HepG2 (cell line): ENCODE results near the gene TTLL11. TPM values are rescaled to one million over a fixed set of nuclear protein-coding genes. Genes with fewer than 3 reads are reported as not detected.

Experiments
- AKAP8 ChIP-seq: sonication (generic); formaldehyde crosslinking; IDR thresholded peaks from 2 replicates; pipeline ENCODE4 v1.5.1; 2020; ENCODE audit warnings: mild to moderate bottlenecking, missing genetic modification reagents
- HOXA5 ChIP-seq: sonication (generic); formaldehyde crosslinking; IDR thresholded peaks from 2 replicates; pipeline ENCODE4 v1.4.0; 2020; ENCODE audit warnings: missing genetic modification reagents
- KAT8 ChIP-seq: IDR thresholded peaks from 2 replicates; pipeline ENCODE4 v1.6.1; 2016; ENCODE audit warnings: missing genetic modification reagents, missing compliant biosample characterization
- MEIS1 ChIP-seq: sonication (generic); formaldehyde crosslinking; IDR thresholded peaks from 2 replicates; pipeline ENCODE4 v1.9.0; 2021; ENCODE audit warnings: mild to moderate bottlenecking, missing genetic modification reagents, moderate library complexity, borderline replicate concordance
- PTBP1 ChIP-seq: fragments of 200-400 bp; formaldehyde crosslinking; IDR thresholded peaks from 2 replicates; pipeline ENCODE4 v1.6.1; 2018; ENCODE audit warnings: low read length, low read depth; ENCODE audit not compliant: poor library complexity, severe bottlenecking
- RBAK ChIP-seq: sonication (generic); formaldehyde crosslinking; IDR thresholded peaks from 2 replicates; pipeline ENCODE4 v1.5.1; 2020; ENCODE audit warnings: mild to moderate bottlenecking, missing genetic modification reagents
- RCOR2 ChIP-seq: IDR thresholded peaks from 2 replicates; pipeline ENCODE4 v1.6.1; 2016; ENCODE audit warnings: missing biosample characterization, missing genetic modification reagents
- SMARCC2 ChIP-seq: fragments of 450-650 bp; IDR thresholded peaks from 2 replicates; pipeline ENCODE4 v1.6.1; 2017; ENCODE audit warnings: antibody characterized with exemption, mild to moderate bottlenecking
- TFDP2 ChIP-seq: sonication (generic); formaldehyde crosslinking; IDR thresholded peaks from 2 replicates; pipeline ENCODE4 v1.4.0; 2020; ENCODE audit warnings: missing genetic modification reagents
- TGIF2 ChIP-seq: IDR thresholded peaks from 2 replicates; pipeline ENCODE4 v1.6.1; 2016; ENCODE audit warnings: control low read depth, missing compliant biosample characterization
- ZNF101 ChIP-seq: sonication (generic); formaldehyde crosslinking; IDR thresholded peaks from 2 replicates; pipeline ENCODE4 v1.4.0; 2020; ENCODE audit warnings: mild to moderate bottlenecking, low read depth, missing genetic modification reagents, borderline replicate concordance
- ZNF224 ChIP-seq: sonication (generic); formaldehyde crosslinking; IDR thresholded peaks from 2 replicates; pipeline ENCODE4 v1.5.0; 2020; ENCODE audit warnings: mild to moderate bottlenecking, missing genetic modification reagents
- ZNF326 ChIP-seq: sonication (generic); formaldehyde crosslinking; IDR thresholded peaks from 2 replicates; pipeline ENCODE4 v1.4.0; 2020; ENCODE audit warnings: missing genetic modification reagents, borderline replicate concordance
- ZNF333 ChIP-seq: sonication (generic); formaldehyde crosslinking; IDR thresholded peaks from 2 replicates; pipeline ENCODE4 v1.4.0; 2020; ENCODE audit warnings: mild to moderate bottlenecking, missing genetic modification reagents, borderline replicate concordance
- ZNF644 ChIP-seq: IDR thresholded peaks from 2 replicates; pipeline ENCODE4 v1.6.1; 2016; ENCODE audit warnings: low read depth
- ZNF83 ChIP-seq: sonication (generic); formaldehyde crosslinking; IDR thresholded peaks from 2 replicates; pipeline ENCODE4 v1.4.0; 2020; ENCODE audit warnings: missing genetic modification reagents, mild to moderate bottlenecking, borderline replicate concordance
- ZSCAN29 ChIP-seq: sonication (generic); formaldehyde crosslinking; conservative IDR thresholded peaks from 2 replicates; pipeline ENCODE4 v1.4.0; 2020; ENCODE audit warnings: mild to moderate bottlenecking, missing genetic modification reagents
- ZSCAN31 ChIP-seq: sonication (generic); formaldehyde crosslinking; IDR thresholded peaks from 2 replicates; pipeline ENCODE4 v1.5.0; 2020; ENCODE audit warnings: low read depth, mild to moderate bottlenecking, missing genetic modification reagents
- polyA plus RNA-seq, 8 experiments: library from polyadenylated mRNA; depleted of rRNA in 3 of 8; stranded (reverse) in 7 of 8; unstranded in 1 of 8; fragments of >200 nt; fragmentation: Illumina TruSeq in 4 of 8; extraction: Trizol in 4 of 8; gene quantifications; 2 replicates each; pipeline versions ENCODE4 v1.2.1 to v1.2.3, GENCODE V29; 2011 to 2016; ENCODE audit warnings: low read depth in 4 of 8, missing spikeins in 1 of 8, mixed read lengths in 1 of 8; ENCODE audit not compliant: insufficient read depth in 1 of 8
- total RNA-seq, 5 experiments: library from RNA; depleted of rRNA; stranded (reverse); fragments of >200 nt; fragmentation: Illumina TruSeq; extraction: Trizol; gene quantifications; 2 replicates each; pipeline ENCODE4 v1.2.3, GENCODE V29; 2016; ENCODE audit warnings: low read depth in 1 of 5
- TF ChIP-seq, protein P1 (sequence below): sonication (generic); formaldehyde crosslinking; IDR thresholded peaks from 2 replicates; pipeline ENCODE4 v1.5.0; 2020; ENCODE audit warnings: missing genetic modification reagents, mild to moderate bottlenecking, borderline replicate concordance

TTLL11 gene
- total and polyA plus RNA-seq, 2 of the 13 experiments (the other 11 are each of a cell fraction or from before 2014, with no cell fraction given) = 4.5 to 5.2 TPM

GRCh38 chr9:121990600-121991306 is 102.4 kb downstream of the TTLL11 start (continued):
- no peak for TF ChIP-seq ZNF224 (CRISPR knock-in tag)
- TF ChIP-seq ZNF333 (CRISPR knock-in tag) = no peak
- TF ChIP-seq ZSCAN29 (CRISPR knock-in tag) = peak; percentile 71; the same call in 1 of the 2 replicates
- no peak for TF ChIP-seq ZNF101 (CRISPR knock-in tag)
- TF ChIP-seq RCOR2 (CRISPR knock-in tag) = no peak; the same call in 1 of the 2 replicates
- no peak for TF ChIP-seq RBAK (CRISPR knock-in tag)
- TF ChIP-seq HOXA5 (CRISPR knock-in tag) = peak; percentile 64; the same call in 1 of the 2 replicates
- TF ChIP-seq ZSCAN31 (CRISPR knock-in tag) = no peak
- TF ChIP-seq PTBP1 = no peak
- TF ChIP-seq, protein P1, sequence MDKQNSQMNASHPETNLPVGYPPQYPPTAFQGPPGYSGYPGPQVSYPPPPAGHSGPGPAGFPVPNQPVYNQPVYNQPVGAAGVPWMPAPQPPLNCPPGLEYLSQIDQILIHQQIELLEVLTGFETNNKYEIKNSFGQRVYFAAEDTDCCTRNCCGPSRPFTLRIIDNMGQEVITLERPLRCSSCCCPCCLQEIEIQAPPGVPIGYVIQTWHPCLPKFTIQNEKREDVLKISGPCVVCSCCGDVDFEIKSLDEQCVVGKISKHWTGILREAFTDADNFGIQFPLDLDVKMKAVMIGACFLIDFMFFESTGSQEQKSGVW (CRISPR knock-in tag) = no peak
- no peak for TF ChIP-seq AKAP8 (CRISPR knock-in tag)
- TF ChIP-seq KAT8 (CRISPR knock-in tag) = peak; percentile 31
- no peak for TF ChIP-seq ZNF83
- 0 out of 2 replicates have a peak, but pooled peaks have one; percentile 20 for TF ChIP-seq ZNF644 (CRISPR knock-in tag)
- TF ChIP-seq ZNF326 = no peak
- 0 out of 2 replicates have a peak, but pooled peaks have one; percentile 42 for TF ChIP-seq MEIS1 (CRISPR knock-in tag)
- TF ChIP-seq TFDP2 (CRISPR knock-in tag) = peak; percentile 33; the same call in 1 of the 2 replicates
- TF ChIP-seq TGIF2 (CRISPR knock-in tag) = no peak
- TF ChIP-seq SMARCC2 = no peak
